Measurements from ENCODE around the gene NUP210.

- TF ChIP-seq CTCF (conservative IDR thresholded peaks at IDR 0.05; ENCODE audit: low read length), result no peak
- no peak for TF ChIP-seq EZH2phosphoT487 (IDR thresholded peaks at IDR 0.05; ENCODE audit: borderline replicate concordance)
Observed at GRCh38 chr3:13389378-13389777, 30.7 kb downstream of the NUP210 start.
